Amniotic stem cell (primary cell): ENCODE results near the gene MXD1.

ENCODE experiments used
- DNase-seq: peaks from one replicate; lab custom pipeline; 2025; lab: John Stamatoyannopoulos, UW

The MXD1 gene

DNA sequence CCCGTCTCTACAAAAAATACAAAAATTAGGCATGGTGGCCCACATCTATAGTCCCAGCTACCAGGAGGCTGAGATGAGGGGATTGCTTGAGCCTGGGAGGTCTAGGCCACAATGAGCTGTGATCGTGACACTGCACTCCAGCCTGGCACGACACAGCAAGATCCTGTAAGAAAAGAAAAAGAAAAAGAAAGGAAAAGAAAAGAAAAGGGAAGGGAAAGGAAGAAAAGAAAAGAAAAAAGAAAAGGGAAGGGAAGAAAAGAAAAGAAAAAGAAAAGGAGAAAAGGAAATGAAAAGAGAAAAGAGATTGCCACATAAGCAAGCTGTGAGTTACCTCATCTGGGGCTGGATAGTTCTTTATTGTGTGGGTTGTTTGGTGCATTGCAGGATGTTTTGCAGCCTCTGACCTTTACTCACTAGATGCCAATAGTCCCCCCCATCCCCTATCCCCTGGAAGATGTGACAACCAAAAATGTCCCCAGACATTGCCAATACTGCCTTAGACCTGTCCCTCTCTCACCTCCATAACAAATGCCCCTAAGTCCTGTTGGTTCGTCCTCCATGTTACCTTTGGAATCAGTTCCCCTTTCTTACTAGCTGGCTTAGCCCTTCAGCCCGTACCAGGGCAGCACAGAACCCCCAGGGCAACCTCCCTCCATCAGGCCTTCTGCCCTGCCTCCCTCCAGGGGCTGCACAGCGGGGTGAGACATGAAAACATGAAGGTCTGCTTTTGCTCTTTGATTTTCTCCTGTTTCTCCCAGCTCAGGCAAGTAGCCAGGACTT lies 37.6 kb downstream of the MXD1 start:
- DNase-seq: no peak

GRCh38 chr2:69954084-69954483 lies 39.2 kb downstream of the MXD1 start:
- no peak for DNase-seq

DNA sequence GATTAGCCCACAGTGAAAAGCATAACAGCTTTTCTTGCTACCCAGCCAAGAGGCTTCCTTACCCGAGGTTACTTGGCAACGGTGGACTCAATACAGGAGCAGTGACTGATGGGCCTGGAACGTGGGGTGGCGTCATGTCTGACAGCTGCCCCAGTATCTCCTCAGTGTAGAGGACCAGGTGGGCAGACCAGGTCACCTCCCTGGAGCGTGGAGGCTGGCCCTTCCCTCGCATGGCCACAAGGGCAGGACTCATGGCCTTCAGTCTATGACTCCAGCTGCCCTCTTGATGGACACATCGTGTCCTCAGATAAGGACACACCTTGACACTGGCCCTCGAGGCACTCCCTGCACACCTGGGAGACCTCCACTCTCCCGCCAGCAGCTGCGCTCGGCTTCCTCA lies 40.1 kb downstream of the MXD1 start:
- no peak for DNase-seq

DNA sequence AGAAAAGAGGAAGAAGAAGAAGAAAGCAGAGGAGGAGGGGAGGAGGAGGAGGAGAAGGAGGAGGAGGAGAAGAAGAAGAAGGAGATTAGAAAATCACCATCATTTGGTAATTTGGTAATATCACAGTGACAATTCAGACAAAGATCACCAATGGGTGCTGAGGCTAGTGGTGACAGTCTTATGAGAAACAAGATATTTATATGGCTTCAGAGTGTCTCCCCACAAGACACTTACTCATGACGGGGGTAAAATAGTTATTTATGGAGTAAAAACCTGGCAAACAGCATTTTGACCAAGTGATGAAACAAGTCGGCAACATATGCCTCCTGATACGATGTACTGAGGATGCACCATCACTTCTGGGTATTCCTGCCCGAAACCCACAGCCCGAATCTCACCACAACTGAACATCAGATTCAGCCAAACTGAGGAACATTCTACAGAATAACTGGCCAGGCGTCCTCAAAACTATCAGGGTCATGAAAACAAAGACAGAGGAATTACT lies 41.6 kb downstream of the MXD1 start:
- DNase-seq: no peak

GRCh38 chr2:69957965-69958364 lies 43.1 kb downstream of the MXD1 start:
- DNase-seq: no peak

- no peak for DNase-seq
Measured at GRCh38 chr2:69958480-69958879, 43.6 kb downstream of the MXD1 start.

GRCh38 chr2:69959425-69959824 lies 44.5 kb downstream of the MXD1 start:
- no peak for DNase-seq

- no peak for DNase-seq
Measured at GRCh38 chr2:69960821-69961220, 45.9 kb downstream of the MXD1 start.

- DNase-seq: no peak
Measured at GRCh38 chr2:69961496-69961895, 46.6 kb downstream of the MXD1 start, which contains the start of gene ASPRV1. Gene ASPRV1, minus strand, starts transcription at chr2:69961631. Its CDS starts 195 bp downstream, at chr2:69961436.

DNA sequence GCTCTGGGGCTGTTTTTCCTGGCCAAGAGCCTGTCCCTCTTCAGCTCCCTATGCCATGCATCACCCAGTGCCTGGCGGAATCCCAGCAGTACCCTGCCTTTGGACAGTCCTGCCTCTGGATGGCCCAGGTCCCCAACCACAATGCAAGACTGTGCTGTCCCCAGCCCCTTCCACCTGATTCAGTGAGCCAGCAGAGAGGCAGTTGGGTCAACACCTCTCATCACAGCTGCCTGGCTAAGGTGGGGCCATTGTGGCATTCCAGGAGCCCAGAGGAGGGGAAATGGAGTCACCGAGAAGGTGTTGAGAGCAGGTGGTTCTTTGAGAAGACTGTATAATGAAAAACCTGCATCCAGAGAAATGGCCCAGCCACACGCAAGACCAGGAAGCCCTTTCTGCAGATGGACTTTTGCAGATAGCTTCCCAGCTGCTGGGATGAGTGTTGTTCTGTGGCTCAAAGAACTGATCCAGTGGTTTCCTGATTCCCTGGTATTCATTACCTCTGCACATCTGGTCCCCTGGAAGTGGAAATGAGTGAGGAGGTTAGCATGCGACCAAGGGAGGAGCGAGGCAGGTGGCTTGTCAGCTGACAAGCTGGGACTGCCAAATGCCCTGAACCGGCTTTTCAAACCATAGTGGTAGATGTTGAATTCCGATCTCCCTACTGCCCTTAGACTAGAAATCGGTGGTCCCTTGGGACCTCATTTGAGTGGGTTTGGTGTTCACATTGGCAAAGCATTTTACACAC lies 48.2 kb downstream of the MXD1 start:
- no peak for DNase-seq

GRCh38 chr2:69964353-69964841 lies 49.5 kb downstream of the MXD1 start:
- DNase-seq: no peak

GRCh38 chr2:69965756-69966445 lies 51.0 kb downstream of the MXD1 start:
- DNase-seq: no peak

DNA sequence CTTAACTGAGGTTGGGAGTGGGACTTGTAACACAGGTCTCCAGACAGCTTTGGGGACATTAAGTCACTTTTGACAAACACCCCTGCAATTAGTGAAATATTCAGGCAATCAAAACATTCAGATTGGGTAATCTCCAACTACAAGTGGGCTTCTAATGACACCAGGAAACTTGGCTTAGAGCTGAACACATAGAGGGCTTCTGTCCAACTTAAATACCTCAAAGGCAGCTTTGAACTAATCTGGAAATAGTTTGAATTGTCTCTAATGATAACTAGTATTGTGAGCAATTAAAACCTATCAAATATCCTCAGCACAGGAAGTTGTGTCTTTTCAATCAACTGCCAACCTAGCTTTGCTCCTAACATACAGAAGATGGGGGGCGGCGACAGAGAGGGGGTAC lies 51.6 kb downstream of the MXD1 start:
- DNase-seq: no peak

- no peak for DNase-seq
Measured at GRCh38 chr2:69968609-69969008, 53.7 kb downstream of the MXD1 start.

- no peak for DNase-seq
Measured at GRCh38 chr2:69969126-69969983, 54.4 kb downstream of the MXD1 start.

DNA sequence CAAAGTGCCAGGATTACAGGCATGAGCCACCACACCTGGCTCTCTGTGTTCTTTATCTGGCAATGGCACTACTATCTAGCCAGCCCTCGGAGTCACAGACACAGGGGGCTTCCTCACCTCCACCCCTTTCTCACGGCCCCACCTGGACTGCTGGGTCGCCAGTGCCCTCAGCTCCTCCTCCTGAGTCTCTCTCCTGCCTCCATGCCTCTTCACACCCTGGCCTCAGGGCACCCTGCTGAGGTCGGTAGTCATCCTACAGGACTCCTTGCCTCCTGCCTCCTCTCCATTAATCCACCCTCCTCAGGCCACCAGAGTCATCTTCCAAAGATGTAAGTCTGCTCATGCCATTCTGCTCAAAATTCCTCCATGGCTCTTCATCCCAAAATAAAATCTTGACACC lies 55.1 kb downstream of the MXD1 start:
- no peak for DNase-seq

- no peak for DNase-seq
Measured at GRCh38 chr2:69972822-69973221, 57.9 kb downstream of the MXD1 start.

DNA sequence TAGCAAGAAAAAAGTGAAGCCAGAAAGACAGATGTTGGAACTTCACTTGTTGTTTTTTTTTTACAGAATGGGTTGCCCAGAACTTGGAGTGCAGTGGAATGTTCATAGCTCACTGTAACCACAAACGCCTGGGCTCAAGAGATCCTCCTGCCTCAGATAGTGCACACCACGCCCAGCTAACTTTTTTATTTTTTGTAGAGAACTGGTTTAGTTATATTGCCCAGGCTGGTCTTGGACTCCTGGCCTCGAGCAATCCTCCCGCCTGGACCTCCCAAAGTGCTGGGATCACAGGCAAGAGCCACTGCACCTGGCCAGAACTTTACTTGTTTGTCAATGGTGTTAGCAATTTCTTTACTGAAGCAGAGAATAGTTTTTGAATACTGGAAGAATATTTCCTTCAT lies 58.4 kb downstream of the MXD1 start:
- no peak for DNase-seq

DNA sequence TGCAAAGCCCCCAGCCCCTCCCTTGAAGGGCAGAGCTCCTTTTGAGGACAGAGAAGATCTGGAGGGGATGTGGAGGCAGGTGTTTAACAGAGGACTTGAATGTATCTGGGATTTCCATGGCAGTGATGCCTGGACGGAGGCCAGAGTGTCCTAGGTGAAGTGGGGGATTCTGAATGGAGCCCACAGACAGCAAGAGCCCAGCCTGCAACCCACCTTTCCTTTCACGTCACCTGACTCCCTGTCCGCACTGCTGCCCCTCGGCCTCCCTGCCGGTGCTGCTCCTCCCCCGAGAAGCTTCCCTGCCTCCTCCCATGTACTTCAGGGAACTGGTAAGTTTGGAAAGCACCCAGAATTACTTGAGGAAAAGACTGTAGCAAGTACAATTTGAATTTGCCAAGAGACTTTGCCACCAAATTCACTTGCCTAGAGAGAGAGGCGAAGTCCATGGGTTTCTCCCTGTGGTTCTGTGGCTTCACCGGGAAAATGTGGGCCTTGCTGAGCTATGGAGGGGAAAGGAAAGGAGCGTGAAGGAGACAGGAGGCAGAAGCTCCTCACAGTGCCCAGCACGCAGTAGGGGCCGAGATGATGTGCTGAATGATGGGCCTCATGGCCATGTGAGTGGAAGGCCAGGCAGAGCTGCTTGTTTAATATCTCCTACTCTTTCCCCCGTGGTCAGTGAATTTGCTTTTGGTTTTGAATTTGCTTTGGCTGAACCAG lies 60.4 kb downstream of the MXD1 start:
- no peak for DNase-seq

DNA sequence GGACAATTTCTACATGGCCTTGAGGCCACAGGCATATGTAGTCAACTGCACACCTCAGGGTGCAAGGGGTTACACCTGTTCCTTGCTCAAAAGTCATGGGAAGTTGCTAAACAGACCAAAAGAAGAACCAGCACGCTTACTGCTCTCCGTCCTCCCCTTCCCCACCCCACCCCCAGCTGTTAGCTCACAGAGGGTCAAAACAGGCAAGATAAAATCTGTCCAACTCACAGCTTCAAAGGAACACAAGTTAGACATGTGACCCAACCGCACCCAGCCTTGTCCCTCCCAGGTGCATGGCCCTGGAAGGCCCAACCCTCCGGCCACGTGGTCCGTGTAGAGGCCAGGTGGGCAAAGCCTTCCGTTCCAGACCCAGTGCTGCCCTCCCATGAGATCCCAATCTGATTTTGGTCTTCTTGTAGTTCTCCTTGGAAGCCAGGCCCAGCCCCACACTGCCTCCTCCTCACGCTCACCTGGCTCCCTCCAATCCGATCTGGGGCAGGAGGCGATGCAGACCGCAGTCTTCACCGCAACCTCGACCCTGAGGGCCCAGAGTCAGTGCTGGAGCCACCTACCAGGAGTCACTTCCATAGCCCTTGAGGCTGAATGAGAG lies 61.0 kb downstream of the MXD1 start:
- DNase-seq: no peak
